Measurements from ENCODE around the gene FKBP10. TPM values are rescaled to one million over a fixed set of nuclear protein-coding genes. Genes with fewer than 3 reads are reported as not detected.
A peak's percentile ranks its signal among the peaks of the same experiment; 100 is the strongest.

The FKBP10 gene
- polyA plus RNA-seq, 2 of the 4 experiments (the other 2 are of a cell fraction), result 109 to 119 TPM

DNA sequence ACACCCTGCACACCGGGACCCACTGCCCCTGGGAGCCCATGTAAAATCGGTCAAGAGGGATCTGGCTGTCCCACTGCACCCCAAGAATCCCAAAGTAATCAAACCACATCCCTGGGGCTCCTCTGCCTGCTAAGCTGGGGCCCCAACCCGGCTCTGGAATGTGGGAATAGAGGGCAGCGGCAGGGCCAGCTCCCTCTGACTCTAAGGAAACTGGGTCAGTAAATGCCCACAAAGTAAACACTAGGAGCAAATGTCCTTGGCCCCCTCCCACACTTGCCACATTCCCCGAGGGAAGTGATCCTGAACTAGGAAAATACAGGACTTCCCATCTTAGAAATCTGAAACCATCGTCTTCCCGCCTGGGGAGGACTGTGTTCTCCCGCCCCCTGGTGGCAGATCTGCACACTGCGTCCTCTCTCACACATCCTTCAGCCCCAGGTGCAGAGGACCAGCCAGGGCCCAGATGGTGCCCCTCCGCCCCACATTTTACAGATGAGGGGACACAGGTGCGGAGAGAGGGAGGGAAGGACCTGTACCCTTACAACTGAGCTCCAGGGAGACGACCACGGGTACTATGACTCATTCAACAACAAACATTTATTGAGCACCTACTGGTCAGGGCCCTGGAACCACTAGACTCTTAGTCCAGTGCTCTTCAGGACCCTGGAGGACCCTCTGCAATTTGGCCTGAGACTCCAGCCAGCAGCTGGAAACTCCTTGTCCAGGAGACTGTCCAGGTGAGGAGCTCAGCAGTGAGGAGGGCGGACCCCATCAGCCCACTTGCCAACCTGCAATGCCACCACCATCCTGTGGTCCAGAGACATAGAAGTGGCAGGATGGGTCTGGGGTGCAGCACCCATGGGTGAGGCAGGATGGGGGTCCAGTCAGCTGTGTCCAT lies 11.2 kb upstream of the FKBP10 start:
- FAIRE-seq (peak; percentile 77), DNase-seq (ENCODE audit: low read depth in 1 of 2, low spot score in 1 of 2) (peak; percentile 86 to 88), ATAC-seq (peak; percentile 80 to 86)
- CTCF ChIA-PET, result interaction anchor here (0.6 to 52.0 kb wide), 47 partner anchors 9 to 511 kb away, joined by 3 to 3262 read pairs (median 5); partner anchors contain the start of genes ACLY, FKBP10, GAST and HAP1
- Histone ChIP-seq H3K27ac (peak overlapping the region; percentile 80 to 86), H3K4me1 (peaks cover 23% of the 10 kb centered on the region), H3K9me3 (no peaks in the 10 kb centered on the region), H3K4me2 (peak overlapping the region; percentile 76), H3K4me3 (no peak overlapping the region)
- 11% methylated on average over 14 of the region's 14 CpGs for WGBS (ENCODE audit: missing lambda C conversion rate)
- POLR2A ChIA-PET, result interaction anchor here (0.5 to 3.9 kb wide), 10 partner anchors 8 to 129 kb away, joined by 3 to 50 read pairs (median 8); partner anchors contain the start of genes EIF1, HAP1, JUP and ODAD4
- TF ChIP-seq RFX5 (IDR thresholded peaks at IDR 0.05), result no peak
- TF ChIP-seq RCOR1 (IDR thresholded peaks at IDR 0.05; ENCODE audit: low read depth, low read length), result no peak
- no peak for TF ChIP-seq CBX2 (IDR thresholded peaks at IDR 0.05; ENCODE audit: borderline replicate concordance, low read depth)
- no peak; the same call in 1 of the 2 replicates for TF ChIP-seq POLR2AphosphoS2 (conservative IDR thresholded peaks at IDR 0.05; ENCODE audit: low read length)
- no peak for TF ChIP-seq HOXA7 (CRISPR knock-in tag; IDR thresholded peaks at IDR 0.05)
- TF ChIP-seq RAD21 (conservative IDR thresholded peaks at IDR 0.05 in 1 of 2, IDR thresholded peaks at IDR 0.05 in 1 of 2), result peak; percentile 99
- TF ChIP-seq MAZ (IDR thresholded peaks at IDR 0.05; ENCODE audit: borderline replicate concordance, low read depth, low read length), result no peak
- no peak for TF ChIP-seq RNF2 (IDR thresholded peaks at IDR 0.05; ENCODE audit: borderline replicate concordance, low read depth)
- TF ChIP-seq EP300 (IDR thresholded peaks at IDR 0.05), result peak in 1 of 2 experiments; percentile 23; a peak in 1 of 5 replicates
- TF ChIP-seq EHF (CRISPR knock-in tag; IDR thresholded peaks at IDR 0.05), result no peak
- peak; percentile 75; the same call in 1 of the 2 replicates for TF ChIP-seq KDM1A (IDR thresholded peaks at IDR 0.05; ENCODE audit: low read depth)
- TF ChIP-seq ZC3H11A (IDR thresholded peaks at IDR 0.05), result no peak
- TF ChIP-seq, protein P1, sequence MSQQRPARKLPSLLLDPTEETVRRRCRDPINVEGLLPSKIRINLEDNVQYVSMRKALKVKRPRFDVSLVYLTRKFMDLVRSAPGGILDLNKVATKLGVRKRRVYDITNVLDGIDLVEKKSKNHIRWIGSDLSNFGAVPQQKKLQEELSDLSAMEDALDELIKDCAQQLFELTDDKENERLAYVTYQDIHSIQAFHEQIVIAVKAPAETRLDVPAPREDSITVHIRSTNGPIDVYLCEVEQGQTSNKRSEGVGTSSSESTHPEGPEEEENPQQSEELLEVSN (IDR thresholded peaks at IDR 0.05; ENCODE audit: borderline replicate concordance, low read depth), result no peak
- TF ChIP-seq HOXB13 (CRISPR knock-in tag; IDR thresholded peaks at IDR 0.05; ENCODE audit: low read depth), result no peak
- TF ChIP-seq TP53 (CRISPR knock-in tag; IDR thresholded peaks at IDR 0.05), result no peak
- peak; percentile 54 to 57; a peak in 2 of 5 replicates for TF ChIP-seq JUN (IDR thresholded peaks at IDR 0.05)
- TF ChIP-seq NR3C1 (IDR thresholded peaks at IDR 0.05), result no peak
- TF ChIP-seq FOSL2 (IDR thresholded peaks at IDR 0.05), result no peak
- peak; percentile 64 for TF ChIP-seq FOSL2 (CRISPR knock-in tag; IDR thresholded peaks at IDR 0.05)
- TF ChIP-seq MYC (IDR thresholded peaks at IDR 0.05; ENCODE audit: borderline replicate concordance, low read length), result peak; percentile 61; the same call in 1 of the 2 replicates
- TF ChIP-seq HDAC2 (IDR thresholded peaks at IDR 0.05), result no peak
- TF ChIP-seq EHMT2 (IDR thresholded peaks at IDR 0.05; ENCODE audit: low read depth), result no peak
- TF ChIP-seq ESRRA (IDR thresholded peaks at IDR 0.05; ENCODE audit: borderline replicate concordance, low read length), result no peak
- no peak for TF ChIP-seq JUNB (IDR thresholded peaks at IDR 0.05)
- no peak for TF ChIP-seq POLR2A (IDR thresholded peaks at IDR 0.05; ENCODE audit: low read length)
- peak; percentile 100 for TF ChIP-seq SMC3 (IDR thresholded peaks at IDR 0.05)
- TF ChIP-seq, protein P2, sequence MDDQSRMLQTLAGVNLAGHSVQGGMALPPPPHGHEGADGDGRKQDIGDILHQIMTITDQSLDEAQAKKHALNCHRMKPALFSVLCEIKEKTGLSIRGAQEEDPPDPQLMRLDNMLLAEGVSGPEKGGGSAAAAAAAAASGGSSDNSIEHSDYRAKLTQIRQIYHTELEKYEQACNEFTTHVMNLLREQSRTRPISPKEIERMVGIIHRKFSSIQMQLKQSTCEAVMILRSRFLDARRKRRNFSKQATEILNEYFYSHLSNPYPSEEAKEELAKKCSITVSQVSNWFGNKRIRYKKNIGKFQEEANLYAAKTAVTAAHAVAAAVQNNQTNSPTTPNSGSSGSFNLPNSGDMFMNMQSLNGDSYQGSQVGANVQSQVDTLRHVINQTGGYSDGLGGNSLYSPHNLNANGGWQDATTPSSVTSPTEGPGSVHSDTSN (IDR thresholded peaks at IDR 0.05), result 0 out of 2 replicates have a peak, but pooled peaks have one; percentile 32
- no peak for TF ChIP-seq TFCP2L1 (CRISPR knock-in tag; IDR thresholded peaks at IDR 0.05)
- TF ChIP-seq HEYL (CRISPR knock-in tag; IDR thresholded peaks at IDR 0.05), result no peak
- TF ChIP-seq, protein P3, sequence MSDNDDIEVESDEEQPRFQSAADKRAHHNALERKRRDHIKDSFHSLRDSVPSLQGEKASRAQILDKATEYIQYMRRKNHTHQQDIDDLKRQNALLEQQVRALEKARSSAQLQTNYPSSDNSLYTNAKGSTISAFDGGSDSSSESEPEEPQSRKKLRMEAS (IDR thresholded peaks at IDR 0.05), result peak; percentile 72
- TF ChIP-seq, protein P4, sequence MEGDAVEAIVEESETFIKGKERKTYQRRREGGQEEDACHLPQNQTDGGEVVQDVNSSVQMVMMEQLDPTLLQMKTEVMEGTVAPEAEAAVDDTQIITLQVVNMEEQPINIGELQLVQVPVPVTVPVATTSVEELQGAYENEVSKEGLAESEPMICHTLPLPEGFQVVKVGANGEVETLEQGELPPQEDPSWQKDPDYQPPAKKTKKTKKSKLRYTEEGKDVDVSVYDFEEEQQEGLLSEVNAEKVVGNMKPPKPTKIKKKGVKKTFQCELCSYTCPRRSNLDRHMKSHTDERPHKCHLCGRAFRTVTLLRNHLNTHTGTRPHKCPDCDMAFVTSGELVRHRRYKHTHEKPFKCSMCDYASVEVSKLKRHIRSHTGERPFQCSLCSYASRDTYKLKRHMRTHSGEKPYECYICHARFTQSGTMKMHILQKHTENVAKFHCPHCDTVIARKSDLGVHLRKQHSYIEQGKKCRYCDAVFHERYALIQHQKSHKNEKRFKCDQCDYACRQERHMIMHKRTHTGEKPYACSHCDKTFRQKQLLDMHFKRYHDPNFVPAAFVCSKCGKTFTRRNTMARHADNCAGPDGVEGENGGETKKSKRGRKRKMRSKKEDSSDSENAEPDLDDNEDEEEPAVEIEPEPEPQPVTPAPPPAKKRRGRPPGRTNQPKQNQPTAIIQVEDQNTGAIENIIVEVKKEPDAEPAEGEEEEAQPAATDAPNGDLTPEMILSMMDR (IDR thresholded peaks at IDR 0.05), result peak; percentile 98
- TF ChIP-seq, protein P5, sequence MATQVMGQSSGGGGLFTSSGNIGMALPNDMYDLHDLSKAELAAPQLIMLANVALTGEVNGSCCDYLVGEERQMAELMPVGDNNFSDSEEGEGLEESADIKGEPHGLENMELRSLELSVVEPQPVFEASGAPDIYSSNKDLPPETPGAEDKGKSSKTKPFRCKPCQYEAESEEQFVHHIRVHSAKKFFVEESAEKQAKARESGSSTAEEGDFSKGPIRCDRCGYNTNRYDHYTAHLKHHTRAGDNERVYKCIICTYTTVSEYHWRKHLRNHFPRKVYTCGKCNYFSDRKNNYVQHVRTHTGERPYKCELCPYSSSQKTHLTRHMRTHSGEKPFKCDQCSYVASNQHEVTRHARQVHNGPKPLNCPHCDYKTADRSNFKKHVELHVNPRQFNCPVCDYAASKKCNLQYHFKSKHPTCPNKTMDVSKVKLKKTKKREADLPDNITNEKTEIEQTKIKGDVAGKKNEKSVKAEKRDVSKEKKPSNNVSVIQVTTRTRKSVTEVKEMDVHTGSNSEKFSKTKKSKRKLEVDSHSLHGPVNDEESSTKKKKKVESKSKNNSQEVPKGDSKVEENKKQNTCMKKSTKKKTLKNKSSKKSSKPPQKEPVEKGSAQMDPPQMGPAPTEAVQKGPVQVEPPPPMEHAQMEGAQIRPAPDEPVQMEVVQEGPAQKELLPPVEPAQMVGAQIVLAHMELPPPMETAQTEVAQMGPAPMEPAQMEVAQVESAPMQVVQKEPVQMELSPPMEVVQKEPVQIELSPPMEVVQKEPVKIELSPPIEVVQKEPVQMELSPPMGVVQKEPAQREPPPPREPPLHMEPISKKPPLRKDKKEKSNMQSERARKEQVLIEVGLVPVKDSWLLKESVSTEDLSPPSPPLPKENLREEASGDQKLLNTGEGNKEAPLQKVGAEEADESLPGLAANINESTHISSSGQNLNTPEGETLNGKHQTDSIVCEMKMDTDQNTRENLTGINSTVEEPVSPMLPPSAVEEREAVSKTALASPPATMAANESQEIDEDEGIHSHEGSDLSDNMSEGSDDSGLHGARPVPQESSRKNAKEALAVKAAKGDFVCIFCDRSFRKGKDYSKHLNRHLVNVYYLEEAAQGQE (IDR thresholded peaks at IDR 0.05), result no peak
- no peak for TF ChIP-seq BHLHE40 (IDR thresholded peaks at IDR 0.05; ENCODE audit: low read depth, low read length)
- TF ChIP-seq FOXS1 (CRISPR knock-in tag; IDR thresholded peaks at IDR 0.05), result no peak
- no peak for TF ChIP-seq ZFP36 (IDR thresholded peaks at IDR 0.05; ENCODE audit: borderline replicate concordance, partially characterized antibody)

Data from A549 (cell line).